Measurements from ENCODE around the gene PI4KA.

PI4KA gene

GRCh38 chr22:20881869-20882815, 23.5 kb upstream of the PI4KA start:
- no peak for TF ChIP-seq BACH2 (CRISPR knock-in tag; IDR thresholded peaks at IDR 0.05; ENCODE audit: borderline replicate concordance)
- ATAC-seq, result no peak

DNA sequence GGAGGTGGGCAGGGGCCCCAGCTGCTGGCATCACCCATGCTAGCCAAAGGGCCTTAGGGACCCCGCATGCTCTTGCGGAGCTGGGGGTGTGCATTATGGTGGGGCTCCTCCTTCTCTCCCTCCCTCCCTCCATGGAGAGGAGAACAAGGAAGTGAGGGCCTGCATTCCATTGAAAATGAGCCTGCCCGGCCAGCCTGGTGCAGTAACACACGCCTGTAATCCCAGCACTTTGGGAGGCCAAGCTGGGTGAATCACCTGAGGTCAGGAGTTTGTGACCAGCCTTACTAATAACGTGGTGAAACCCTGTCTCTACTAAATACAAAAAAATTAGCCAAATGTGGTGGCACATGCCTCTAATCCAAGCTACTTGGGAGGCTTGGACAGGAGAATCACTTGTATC, 22.6 kb upstream of the PI4KA start:
- ATAC-seq, result no peak
- TF ChIP-seq ISL1 (CRISPR knock-in tag; IDR thresholded peaks at IDR 0.05), result no peak

- TF ChIP-seq ZNF8 (CRISPR knock-in tag; IDR thresholded peaks at IDR 0.05) (no peak), TCF4 (CRISPR knock-in tag; IDR thresholded peaks at IDR 0.05; ENCODE audit: borderline replicate concordance) (no peak), BACH2 (CRISPR knock-in tag; IDR thresholded peaks at IDR 0.05; ENCODE audit: borderline replicate concordance) (no peak), RARB (CRISPR knock-in tag; IDR thresholded peaks at IDR 0.05) (no peak), ZNF565 (CRISPR knock-in tag; conservative IDR thresholded peaks at IDR 0.05; ENCODE audit: low read depth) (no peak), OSR1 (CRISPR knock-in tag; IDR thresholded peaks at IDR 0.05) (no peak), ZC3H10 (CRISPR knock-in tag; IDR thresholded peaks at IDR 0.05) (no peak), PPARA (CRISPR knock-in tag; IDR thresholded peaks at IDR 0.05; ENCODE audit: borderline replicate concordance) (no peak), SNAI2 (CRISPR knock-in tag; IDR thresholded peaks at IDR 0.05) (no peak), TOX (CRISPR knock-in tag; IDR thresholded peaks at IDR 0.05; ENCODE audit: borderline replicate concordance) (no peak), ZFP3 (CRISPR knock-in tag; IDR thresholded peaks at IDR 0.05) (no peak), PATZ1 (CRISPR knock-in tag; IDR thresholded peaks at IDR 0.05; ENCODE audit: borderline replicate concordance) (no peak), GLIS3 (CRISPR knock-in tag; IDR thresholded peaks at IDR 0.05) (no peak), ESRRG (CRISPR knock-in tag; IDR thresholded peaks at IDR 0.05) (no peak), ZFP30 (CRISPR knock-in tag; IDR thresholded peaks at IDR 0.05) (no peak)
- ATAC-seq, result no peak
Measured at GRCh38 chr22:20877715-20878114, 19.1 kb upstream of the PI4KA start.

- ATAC-seq, result no peak
- TF ChIP-seq PATZ1 (CRISPR knock-in tag; IDR thresholded peaks at IDR 0.05; ENCODE audit: borderline replicate concordance) (no peak), PPARA (CRISPR knock-in tag; IDR thresholded peaks at IDR 0.05; ENCODE audit: borderline replicate concordance) (no peak), SNAI2 (CRISPR knock-in tag; IDR thresholded peaks at IDR 0.05) (no peak), TOX (CRISPR knock-in tag; IDR thresholded peaks at IDR 0.05; ENCODE audit: borderline replicate concordance) (no peak), RARB (CRISPR knock-in tag; IDR thresholded peaks at IDR 0.05) (no peak), ZNF70 (CRISPR knock-in tag; IDR thresholded peaks at IDR 0.05) (no peak), ZC3H10 (CRISPR knock-in tag; IDR thresholded peaks at IDR 0.05) (no peak)
Measured at GRCh38 chr22:20875296-20875695, 16.7 kb upstream of the PI4KA start.

GRCh38 chr22:20873214-20873613, 14.6 kb upstream of the PI4KA start:
- TF ChIP-seq BACH2 (CRISPR knock-in tag; IDR thresholded peaks at IDR 0.05; ENCODE audit: borderline replicate concordance) (no peak), RARB (CRISPR knock-in tag; IDR thresholded peaks at IDR 0.05) (no peak), CREB5 (CRISPR knock-in tag; IDR thresholded peaks at IDR 0.05; ENCODE audit: low read depth) (no peak), OSR1 (CRISPR knock-in tag; IDR thresholded peaks at IDR 0.05) (no peak), ZNF565 (CRISPR knock-in tag; conservative IDR thresholded peaks at IDR 0.05; ENCODE audit: low read depth) (no peak), ISL1 (CRISPR knock-in tag; IDR thresholded peaks at IDR 0.05) (no peak), ESRRG (CRISPR knock-in tag; IDR thresholded peaks at IDR 0.05) (no peak), SNAI2 (CRISPR knock-in tag; IDR thresholded peaks at IDR 0.05) (no peak), PPARA (CRISPR knock-in tag; IDR thresholded peaks at IDR 0.05; ENCODE audit: borderline replicate concordance) (no peak), CSDC2 (CRISPR knock-in tag; IDR thresholded peaks at IDR 0.05) (no peak), ZNF8 (CRISPR knock-in tag; IDR thresholded peaks at IDR 0.05) (no peak), GLIS3 (CRISPR knock-in tag; IDR thresholded peaks at IDR 0.05) (no peak), ARNTL (CRISPR knock-in tag; IDR thresholded peaks at IDR 0.05; ENCODE audit: borderline replicate concordance, low read depth) (no peak), TOX (CRISPR knock-in tag; IDR thresholded peaks at IDR 0.05; ENCODE audit: borderline replicate concordance) (no peak), PATZ1 (CRISPR knock-in tag; IDR thresholded peaks at IDR 0.05; ENCODE audit: borderline replicate concordance) (no peak)
- TF ChIP-seq, protein P1, sequence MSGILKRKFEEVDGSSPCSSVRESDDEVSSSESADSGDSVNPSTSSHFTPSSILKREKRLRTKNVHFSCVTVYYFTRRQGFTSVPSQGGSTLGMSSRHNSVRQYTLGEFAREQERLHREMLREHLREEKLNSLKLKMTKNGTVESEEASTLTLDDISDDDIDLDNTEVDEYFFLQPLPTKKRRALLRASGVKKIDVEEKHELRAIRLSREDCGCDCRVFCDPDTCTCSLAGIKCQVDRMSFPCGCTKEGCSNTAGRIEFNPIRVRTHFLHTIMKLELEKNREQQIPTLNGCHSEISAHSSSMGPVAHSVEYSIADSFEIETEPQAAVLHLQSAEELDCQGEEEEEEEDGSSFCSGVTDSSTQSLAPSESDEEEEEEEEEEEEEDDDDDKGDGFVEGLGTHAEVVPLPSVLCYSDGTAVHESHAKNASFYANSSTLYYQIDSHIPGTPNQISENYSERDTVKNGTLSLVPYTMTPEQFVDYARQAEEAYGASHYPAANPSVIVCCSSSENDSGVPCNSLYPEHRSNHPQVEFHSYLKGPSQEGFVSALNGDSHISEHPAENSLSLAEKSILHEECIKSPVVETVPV (CRISPR knock-in tag; IDR thresholded peaks at IDR 0.05), result no peak
- no peak for ATAC-seq

All from SK-N-SH treated with all-trans-retinoic acid at 6 μM for 48 hours (cell line).